Ascending aorta (tissue), 2 donors: ENCODE data around the gene PXDC1. TPM values are rescaled to one million over a fixed set of nuclear protein-coding genes. Genes with fewer than 3 reads are reported as not detected.

ENCODE experiments used
- DNase-seq, 2 donors: peaks; one replicate each; pipeline ENCODE4 v3.0.0-alpha.2; 2019; ENCODE audit warnings: low spot score in 2 of 2
- H3K27ac ChIP-seq, 2 donors: fragments of 200-600 bp; sonication (generic); one replicate each; pipeline ENCODE4 v1.5.1; 2016 to 2017; ENCODE audit warnings: mild to moderate bottlenecking in 1 of 2
- H3K27me3 ChIP-seq: fragments of 200-600 bp; sonication (generic); one replicate; pipeline ENCODE4 v1.5.1; 2017
- H3K36me3 ChIP-seq, 2 donors: fragments of 200-600 bp; sonication (generic); one replicate each; pipeline ENCODE4 v1.5.1; 2016
- H3K4me1 ChIP-seq, 2 donors: fragments of 200-600 bp; sonication (generic); one replicate each; pipeline ENCODE4 v1.5.1; 2016 to 2017; ENCODE audit warnings: mild to moderate bottlenecking in 1 of 2
- H3K4me3 ChIP-seq, 2 donors: fragments of 200-600 bp; sonication (generic); one replicate each; pipeline ENCODE4 v1.5.1; 2016 to 2017; ENCODE audit warnings: mild to moderate bottlenecking in 1 of 2
- H3K9me3 ChIP-seq, 2 donors: fragments of 200-600 bp; sonication (generic); one replicate each; pipeline ENCODE4 v1.5.1; 2016
- intact Hi-C: fragments of 100-400 bp; cut with DNase I; formaldehyde crosslinking; loops from one replicate; pipeline ENCODE4 v1.15.1; 2023
- total RNA-seq: library from RNA; depleted of rRNA; stranded (reverse); fragments of >200 nt; gene quantifications from one replicate; pipeline ENCODE4 v1.1.0, GENCODE V29; 2016
- TF ChIP-seq, protein P1 (sequence below), 3 experiments: fragments of 200-600 bp in 2 of 3; fragments of 450-650 bp in 1 of 3; sonication (generic) in 2 of 3; IDR thresholded peaks; one replicate each; pipeline ENCODE4 v1.5.1; 2016 to 2019; ENCODE audit warnings: antibody characterized with exemption in 3 of 3, mild to moderate bottlenecking in 1 of 3, moderate library complexity in 1 of 3

The PXDC1 gene
- total RNA-seq, 1 donor from 2014 or later, result 310 TPM

DNA sequence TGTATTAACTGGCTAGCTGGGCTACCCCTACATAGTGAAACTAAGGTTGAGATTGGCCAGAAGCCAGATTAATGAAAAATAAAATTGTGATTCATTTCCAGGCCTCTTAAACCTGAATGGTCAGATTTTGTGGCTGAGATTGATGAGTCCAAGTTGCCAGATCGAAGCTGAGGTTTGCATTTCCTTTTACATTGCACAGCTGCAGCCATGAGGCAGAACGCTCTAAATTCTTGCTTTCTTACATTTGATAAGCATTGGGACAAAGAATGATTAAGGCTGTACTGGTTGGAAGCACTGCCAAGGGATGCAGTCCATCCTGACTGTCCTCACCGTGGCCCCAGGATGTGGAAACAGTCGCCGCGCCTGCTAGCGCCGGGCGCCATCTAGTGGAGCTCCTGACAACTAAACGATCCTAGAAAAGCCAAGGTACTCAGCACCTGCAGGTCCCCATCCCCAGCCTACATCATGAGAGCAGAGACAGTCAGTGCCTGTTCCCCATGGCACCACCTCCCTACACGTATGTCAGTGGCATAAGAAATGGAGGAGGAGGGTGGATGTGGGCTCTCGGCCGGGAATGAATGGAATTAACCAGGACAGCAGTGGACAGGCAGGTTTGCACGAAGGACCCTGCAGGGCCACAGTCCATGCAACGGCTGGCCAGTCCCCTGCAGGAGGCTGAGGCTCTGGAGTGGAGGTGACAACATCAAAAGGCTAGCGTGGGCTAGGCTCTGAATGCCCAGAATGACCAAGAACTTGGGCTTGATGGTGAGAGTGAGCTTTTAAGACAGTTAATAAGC lies 19.0 kb downstream of the PXDC1 start:
- TF ChIP-seq, protein P1, sequence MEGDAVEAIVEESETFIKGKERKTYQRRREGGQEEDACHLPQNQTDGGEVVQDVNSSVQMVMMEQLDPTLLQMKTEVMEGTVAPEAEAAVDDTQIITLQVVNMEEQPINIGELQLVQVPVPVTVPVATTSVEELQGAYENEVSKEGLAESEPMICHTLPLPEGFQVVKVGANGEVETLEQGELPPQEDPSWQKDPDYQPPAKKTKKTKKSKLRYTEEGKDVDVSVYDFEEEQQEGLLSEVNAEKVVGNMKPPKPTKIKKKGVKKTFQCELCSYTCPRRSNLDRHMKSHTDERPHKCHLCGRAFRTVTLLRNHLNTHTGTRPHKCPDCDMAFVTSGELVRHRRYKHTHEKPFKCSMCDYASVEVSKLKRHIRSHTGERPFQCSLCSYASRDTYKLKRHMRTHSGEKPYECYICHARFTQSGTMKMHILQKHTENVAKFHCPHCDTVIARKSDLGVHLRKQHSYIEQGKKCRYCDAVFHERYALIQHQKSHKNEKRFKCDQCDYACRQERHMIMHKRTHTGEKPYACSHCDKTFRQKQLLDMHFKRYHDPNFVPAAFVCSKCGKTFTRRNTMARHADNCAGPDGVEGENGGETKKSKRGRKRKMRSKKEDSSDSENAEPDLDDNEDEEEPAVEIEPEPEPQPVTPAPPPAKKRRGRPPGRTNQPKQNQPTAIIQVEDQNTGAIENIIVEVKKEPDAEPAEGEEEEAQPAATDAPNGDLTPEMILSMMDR (IDR thresholded peaks at IDR 0.05), result peak; percentile 80 to 86 (median 82)
- H3K27ac ChIP-seq, result peak overlapping the region; percentile 28 to 48
- intact Hi-C loops, result loop anchor here (1.0 to 10.0 kb wide), 4 partner anchors 275 to 618 kb away; partner anchors contain the start of genes BPHL and SLC22A23
- peaks cover 17 to 79% of the 10 kb centered on the region in 2 donors for H3K4me1 ChIP-seq
- H3K9me3 ChIP-seq, result no peaks in the 10 kb centered on the region
- peak overlapping the region; percentile 18 to 38 for H3K4me3 ChIP-seq
- peak in 1 of 2 donors; percentile 80 for DNase-seq
- peaks cover 84 to 93% of the 10 kb centered on the region in 2 donors for H3K36me3 ChIP-seq
- no peaks in the 10 kb centered on the region for H3K27me3 ChIP-seq

DNA sequence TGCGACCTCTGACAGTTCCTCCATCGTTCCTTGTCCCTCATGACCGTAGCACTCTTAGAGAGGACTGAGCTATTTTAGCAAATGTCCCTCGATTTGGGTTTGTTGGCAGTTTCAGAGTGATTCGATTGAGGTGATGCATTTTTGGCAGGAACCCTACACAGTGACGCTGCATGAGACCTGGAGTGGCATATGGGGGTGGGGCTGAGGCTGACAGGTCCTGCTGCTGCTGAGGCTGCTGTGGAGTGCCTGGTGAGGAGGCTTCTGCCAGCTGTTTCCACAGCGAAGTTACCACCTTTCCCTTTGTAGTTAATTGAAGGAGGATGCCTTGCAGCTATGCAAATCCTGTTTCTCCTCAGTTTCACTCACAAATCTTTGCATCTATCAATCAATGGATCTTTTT lies 19.8 kb downstream of the PXDC1 start:
- no peaks in the 10 kb centered on the region for H3K27me3 ChIP-seq
- H3K36me3 ChIP-seq, result peaks cover 84 to 93% of the 10 kb centered on the region in 2 donors
- intact Hi-C loops, result loop anchor here (1.0 to 10.0 kb wide), 4 partner anchors 274 to 617 kb away; partner anchors contain the start of genes BPHL and SLC22A23
- H3K27ac ChIP-seq, result peak overlapping the region in 1 of 2 donors; percentile 28
- H3K4me1 ChIP-seq, result peaks cover 19 to 81% of the 10 kb centered on the region in 2 donors
- no peaks in the 10 kb centered on the region for H3K9me3 ChIP-seq
- DNase-seq, result no peak
- peak overlapping the region in 1 of 2 donors; percentile 38 for H3K4me3 ChIP-seq
- TF ChIP-seq, protein P1 (IDR thresholded peaks at IDR 0.05), result no peak

DNA sequence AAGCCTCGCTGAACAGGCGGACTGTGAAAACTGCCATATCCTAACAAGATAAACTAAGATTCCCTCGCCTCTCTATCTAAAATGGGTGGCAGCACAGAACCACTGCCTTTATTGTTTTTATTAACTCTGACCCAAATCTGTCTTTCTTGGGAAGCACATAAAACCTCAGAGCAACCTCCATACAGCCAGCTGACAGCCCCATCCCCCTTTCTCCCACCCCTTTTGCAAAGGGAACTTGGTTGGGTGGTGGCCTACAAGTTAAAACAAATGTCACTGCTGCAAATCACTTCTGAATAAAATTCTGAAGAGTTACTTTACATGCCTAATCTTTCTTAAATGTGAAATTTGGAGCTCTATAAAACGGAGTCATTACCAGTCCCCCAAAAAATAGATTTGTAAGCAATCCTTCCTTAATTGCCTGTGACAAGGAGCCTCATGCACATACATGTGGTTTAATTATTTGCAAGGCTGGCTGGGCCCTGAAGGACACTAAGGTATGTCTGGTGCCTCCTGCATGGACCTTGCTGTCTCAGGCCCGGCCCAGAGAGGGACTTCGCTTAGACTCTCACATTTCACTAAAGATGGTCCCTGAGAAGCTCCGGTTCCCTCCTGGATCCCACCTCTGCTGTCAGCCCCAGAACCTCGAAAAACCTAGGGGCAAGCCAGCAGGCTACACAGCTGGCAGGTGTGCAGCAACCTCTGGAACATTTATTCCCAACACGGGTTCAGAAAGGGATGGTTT lies 21.7 kb downstream of the PXDC1 start:
- Histone ChIP-seq H3K27ac (peak overlapping the region in 1 of 2 donors; percentile 9), H3K9me3 (no peaks in the 10 kb centered on the region), H3K27me3 (no peaks in the 10 kb centered on the region), H3K4me1 (peaks cover 34 to 89% of the 10 kb centered on the region in 2 donors), H3K4me3 (no peak overlapping the region), H3K36me3 (peaks cover 84 to 93% of the 10 kb centered on the region in 2 donors)
- TF ChIP-seq, protein P1 (IDR thresholded peaks at IDR 0.05), result no peak
- intact Hi-C loops, result loop anchor here (5.0 to 10.0 kb wide), 4 partner anchors 272 to 732 kb away; partner anchors contain the start of genes BPHL, NQO2 and SLC22A23
- no peak for DNase-seq

DNA sequence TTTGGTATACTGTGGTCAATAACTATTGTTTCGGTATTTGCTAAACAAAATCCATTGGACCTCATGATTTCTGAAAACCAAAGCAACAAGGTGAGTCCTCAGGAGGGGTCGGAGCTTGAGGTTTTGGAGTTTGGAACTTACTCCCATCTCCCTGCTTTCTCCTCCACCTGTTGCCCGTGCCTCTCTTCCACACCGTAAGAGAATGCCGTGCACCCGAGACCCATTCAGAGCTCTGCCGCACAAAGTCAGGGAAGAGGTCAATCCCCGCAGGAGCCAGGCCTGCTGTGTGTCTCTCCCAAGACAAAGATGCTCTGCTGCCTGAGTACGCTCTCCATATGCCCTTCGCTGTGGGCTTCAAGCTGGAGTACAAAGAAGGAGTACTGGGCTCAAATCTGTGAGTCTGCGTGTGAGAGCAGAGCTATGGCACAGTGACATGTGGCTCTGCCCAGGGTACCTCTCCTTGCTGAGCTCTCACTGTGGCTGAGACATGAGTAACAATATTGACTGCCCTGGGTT lies 23.9 kb downstream of the PXDC1 start:
- TF ChIP-seq, protein P1 (IDR thresholded peaks at IDR 0.05), result no peak
- no peaks in the 10 kb centered on the region for H3K9me3 ChIP-seq
- H3K4me3 ChIP-seq, result no peak overlapping the region
- no peak for DNase-seq
- H3K4me1 ChIP-seq, result peaks cover 25 to 84% of the 10 kb centered on the region in 2 donors
- intact Hi-C loops, result loop anchor here (5.0 kb wide), 1 partner anchor 730 kb away; the partner anchor contains the start of gene NQO2
- H3K27ac ChIP-seq, result peak overlapping the region; percentile 63 to 72
- H3K36me3 ChIP-seq, result peaks cover 83 to 93% of the 10 kb centered on the region in 2 donors
- H3K27me3 ChIP-seq, result no peaks in the 10 kb centered on the region

DNA sequence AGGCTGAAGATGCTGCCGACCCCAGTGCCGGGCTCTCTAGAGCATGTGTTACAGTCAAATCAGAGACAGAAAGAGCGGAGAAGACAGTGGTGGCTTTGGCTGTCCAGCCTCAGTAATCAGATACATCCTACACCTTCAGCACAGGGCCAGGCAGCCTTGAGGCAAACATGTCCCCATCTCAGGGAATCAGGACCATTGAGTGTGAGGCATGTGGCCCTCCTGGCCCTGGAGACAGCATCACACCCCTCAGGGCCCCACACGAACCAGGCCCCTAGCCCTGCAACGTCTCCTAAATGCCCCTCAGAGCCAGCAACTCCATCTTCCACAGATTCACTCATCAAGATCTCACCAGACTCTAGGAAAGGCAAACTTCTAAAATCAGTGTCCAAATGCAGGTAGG lies 24.5 kb downstream of the PXDC1 start:
- intact Hi-C loops, result loop anchor here (5.0 kb wide), 1 partner anchor 730 kb away; the partner anchor contains the start of gene NQO2
- H3K27ac ChIP-seq, result peak overlapping the region; percentile 63 to 72

More for the DNA sequence above, 24.5 kb downstream of the PXDC1 start:
- TF ChIP-seq, protein P1 (IDR thresholded peaks at IDR 0.05), result no peak
- H3K27me3 ChIP-seq, result no peaks in the 10 kb centered on the region
- peaks cover 25 to 84% of the 10 kb centered on the region in 2 donors for H3K4me1 ChIP-seq
- peak overlapping the region in 1 of 2 donors; percentile 20 for H3K4me3 ChIP-seq
- peaks cover 89 to 93% of the 10 kb centered on the region in 2 donors for H3K36me3 ChIP-seq
- H3K9me3 ChIP-seq, result no peaks in the 10 kb centered on the region
- no peak for DNase-seq
